ENCODE results near the gene PPP2R2D.

PPP2R2D gene

GRCh38 chr10:131929122-131929845 lies 28.5 kb downstream of the PPP2R2D start:
- no peak for DNase-seq (ENCODE audit: low read depth)

- DNase-seq (ENCODE audit: low read depth): no peak
Measured at GRCh38 chr10:131930150-131930549, 29.3 kb downstream of the PPP2R2D start.

- DNase-seq (ENCODE audit: low read depth): no peak
Measured at GRCh38 chr10:131930586-131931330, 29.9 kb downstream of the PPP2R2D start.

- no peak for DNase-seq (ENCODE audit: low read depth)
Measured at GRCh38 chr10:131931981-131932380, 31.2 kb downstream of the PPP2R2D start.

- DNase-seq (ENCODE audit: low read depth): no peak
Measured at GRCh38 chr10:131933016-131933695, 32.3 kb downstream of the PPP2R2D start.

GRCh38 chr10:131933696-131934086 lies 32.9 kb downstream of the PPP2R2D start:
- no peak for DNase-seq (ENCODE audit: low read depth)

GRCh38 chr10:131934769-131935168 lies 34.0 kb downstream of the PPP2R2D start:
- no peak for DNase-seq (ENCODE audit: low read depth)

- DNase-seq (ENCODE audit: low read depth): no peak
Measured at GRCh38 chr10:131935260-131935659, 34.5 kb downstream of the PPP2R2D start.

- no peak for DNase-seq (ENCODE audit: low read depth)
Measured at GRCh38 chr10:131936294-131936693, 35.5 kb downstream of the PPP2R2D start.

- no peak for DNase-seq (ENCODE audit: low read depth)
Measured at GRCh38 chr10:131936736-131937135, 35.9 kb downstream of the PPP2R2D start.

- no peak for DNase-seq (ENCODE audit: low read depth)
Measured at GRCh38 chr10:131937836-131938235, 37.0 kb downstream of the PPP2R2D start.

GRCh38 chr10:131938681-131939080 lies 37.9 kb downstream of the PPP2R2D start:
- DNase-seq (ENCODE audit: low read depth): no peak

GRCh38 chr10:131942455-131942854 lies 41.6 kb downstream of the PPP2R2D start:
- DNase-seq (ENCODE audit: low read depth): no peak

GRCh38 chr10:131943021-131943814 lies 42.4 kb downstream of the PPP2R2D start:
- no peak for DNase-seq (ENCODE audit: low read depth)

GRCh38 chr10:131944412-131944811 lies 43.6 kb downstream of the PPP2R2D start:
- no peak for DNase-seq (ENCODE audit: low read depth)

- no peak for DNase-seq (ENCODE audit: low read depth)
Measured at GRCh38 chr10:131944976-131945695, 44.3 kb downstream of the PPP2R2D start.

GRCh38 chr10:131946321-131946751 lies 45.5 kb downstream of the PPP2R2D start:
- DNase-seq (ENCODE audit: low read depth): no peak

- DNase-seq (ENCODE audit: low read depth): no peak
Measured at GRCh38 chr10:131946880-131947279, 46.1 kb downstream of the PPP2R2D start.

- no peak for DNase-seq (ENCODE audit: low read depth)
Measured at GRCh38 chr10:131947631-131948347, 47.0 kb downstream of the PPP2R2D start.

GRCh38 chr10:131948501-131948900 lies 47.7 kb downstream of the PPP2R2D start:
- no peak for DNase-seq (ENCODE audit: low read depth)
